SK-N-SH treated with all-trans-retinoic acid at 6 μM for 48 hours (cell line): Measurements from ENCODE around the gene ALOX5.

Source experiments
- ATAC-seq: fragments of 200-7000 bp; cut with Tn5 transposase; 3 replicates; pipeline ENCODE4 v1.9.1; 2020; ENCODE audit warnings: mild to moderate bottlenecking, moderate library complexity
- ARNTL ChIP-seq: fragments of 450-650 bp; formaldehyde crosslinking; IDR thresholded peaks from 2 replicates; pipeline ENCODE4 v1.5.0; 2020; ENCODE audit warnings: low read depth, mild to moderate bottlenecking, moderate library complexity, borderline replicate concordance
- BACH2 ChIP-seq: fragments of 250-450 bp; sonication (Bioruptor Pico); IDR thresholded peaks from 2 replicates; pipeline ENCODE4 v1.9.0; 2021; ENCODE audit warnings: mild to moderate bottlenecking, borderline replicate concordance
- CREB5 ChIP-seq: fragments of 250-450 bp; sonication (Bioruptor Pico); IDR thresholded peaks from 2 replicates; pipeline ENCODE4 v1.5.1; 2020; ENCODE audit warnings: low read depth, mild to moderate bottlenecking, moderate library complexity
- CSDC2 ChIP-seq: fragments of 250-450 bp; sonication (Bioruptor Pico); IDR thresholded peaks from 2 replicates; pipeline ENCODE4 v1.5.0; 2020; ENCODE audit warnings: mild to moderate bottlenecking, moderate library complexity
- CSRNP3 ChIP-seq: fragments of 250-450 bp; sonication (Bioruptor Pico); IDR thresholded peaks from 2 replicates; pipeline ENCODE4 v1.5.1; 2021; ENCODE audit warnings: mild to moderate bottlenecking, moderate library complexity
- ESRRG ChIP-seq: fragments of 250-450 bp; sonication (Bioruptor Pico); IDR thresholded peaks from 2 replicates; pipeline ENCODE4 v1.6.1; 2021; ENCODE audit warnings: mild to moderate bottlenecking
- GLIS3 ChIP-seq: fragments of 250-450 bp; sonication (Bioruptor Pico); IDR thresholded peaks from 2 replicates; pipeline ENCODE4 v1.5.0; 2020; ENCODE audit warnings: mild to moderate bottlenecking, moderate library complexity
- ISL1 ChIP-seq: fragments of 250-450 bp; sonication (Bioruptor Pico); IDR thresholded peaks from 2 replicates; pipeline ENCODE4 v2.1.2; 2022; ENCODE audit warnings: mild to moderate bottlenecking, moderate library complexity
- OSR1 ChIP-seq: fragments of 250-450 bp; sonication (Bioruptor Pico); IDR thresholded peaks from 2 replicates; pipeline ENCODE4 v1.8.0; 2022; ENCODE audit warnings: moderate library complexity, mild to moderate bottlenecking, inconsistent platforms
- PATZ1 ChIP-seq: fragments of 250-450 bp; sonication (Bioruptor Pico); IDR thresholded peaks from 2 replicates; pipeline ENCODE4 v1.8.0; 2020; ENCODE audit warnings: mild to moderate bottlenecking, moderate library complexity, borderline replicate concordance
- POU6F1 ChIP-seq: fragments of 250-450 bp; sonication (Bioruptor Pico); IDR thresholded peaks from 2 replicates; pipeline ENCODE4 v1.8.0; 2021; ENCODE audit warnings: low read depth, mild to moderate bottlenecking, moderate library complexity, borderline replicate concordance
- PPARA ChIP-seq: fragments of 250-450 bp; sonication (Bioruptor Pico); IDR thresholded peaks from 2 replicates; pipeline ENCODE4 v1.5.0; 2020; ENCODE audit warnings: mild to moderate bottlenecking, borderline replicate concordance
- RARB ChIP-seq: fragments of 250-450 bp; sonication (Bioruptor Pico); IDR thresholded peaks from 2 replicates; pipeline ENCODE4 v1.8.0; 2021; ENCODE audit warnings: mild to moderate bottlenecking, moderate library complexity
- SNAI2 ChIP-seq: fragments of 250-450 bp; sonication (Bioruptor Pico); IDR thresholded peaks from 2 replicates; pipeline ENCODE4 v1.5.0; 2020; ENCODE audit warnings: mild to moderate bottlenecking, moderate library complexity
- TOX ChIP-seq: fragments of 250-450 bp; sonication (Bioruptor Pico); IDR thresholded peaks from 2 replicates; pipeline ENCODE4 v1.8.0; 2021; ENCODE audit warnings: mild to moderate bottlenecking, moderate library complexity, borderline replicate concordance
- TSHZ2 ChIP-seq: fragments of 250-450 bp; sonication (Bioruptor Pico); IDR thresholded peaks from 2 replicates; pipeline ENCODE4 v1.5.0; 2020; ENCODE audit warnings: mild to moderate bottlenecking, moderate library complexity
- ZC3H10 ChIP-seq: fragments of 250-450 bp; sonication (Bioruptor Pico); IDR thresholded peaks from 2 replicates; pipeline ENCODE4 v1.5.1; 2021; ENCODE audit warnings: mild to moderate bottlenecking, moderate library complexity
- ZFP3 ChIP-seq: fragments of 250-450 bp; sonication (Bioruptor Pico); IDR thresholded peaks from 2 replicates; pipeline ENCODE4 v1.5.0; 2020; ENCODE audit warnings: mild to moderate bottlenecking, moderate library complexity
- ZFP30 ChIP-seq: fragments of 450-650 bp; formaldehyde crosslinking; IDR thresholded peaks from 2 replicates; pipeline ENCODE4 v1.5.0; 2022; ENCODE audit warnings: mild to moderate bottlenecking, moderate library complexity
- ZNF565 ChIP-seq: fragments of 450-650 bp; formaldehyde crosslinking; conservative IDR thresholded peaks from 2 replicates; pipeline ENCODE4 v1.5.0; 2020; ENCODE audit warnings: low read depth, mild to moderate bottlenecking, moderate library complexity
- ZNF70 ChIP-seq: fragments of 450-650 bp; formaldehyde crosslinking; IDR thresholded peaks from 2 replicates; pipeline ENCODE4 v1.5.0; 2020; ENCODE audit warnings: mild to moderate bottlenecking, moderate library complexity

The ALOX5 gene

GRCh38 chr10:45418849-45419675 lies 45.0 kb downstream of the ALOX5 start:
- ATAC-seq = peak; percentile 89
- TF ChIP-seq GLIS3 (no peak), ARNTL (CRISPR knock-in tag) (no peak), ISL1 (no peak), ZNF565 (no peak), ZFP3 (CRISPR knock-in tag) (no peak), ZFP30 (CRISPR knock-in tag) (no peak), CREB5 (CRISPR knock-in tag) (no peak), ZNF70 (CRISPR knock-in tag) (no peak), CSRNP3 (CRISPR knock-in tag) (no peak), ZC3H10 (CRISPR knock-in tag) (no peak), CSDC2 (CRISPR knock-in tag) (no peak), PPARA (CRISPR knock-in tag) (no peak), BACH2 (CRISPR knock-in tag) (no peak), SNAI2 (CRISPR knock-in tag) (no peak), TOX (CRISPR knock-in tag) (no peak)

- TF ChIP-seq OSR1 = no peak
- ATAC-seq = no peak
Observed at GRCh38 chr10:45419676-45420025, 45.6 kb downstream of the ALOX5 start.

GRCh38 chr10:45420453-45421192 lies 46.6 kb downstream of the ALOX5 start:
- no peak for TF ChIP-seq ESRRG (CRISPR knock-in tag)
- TF ChIP-seq PATZ1 (CRISPR knock-in tag) = no peak
- TF ChIP-seq SNAI2 (CRISPR knock-in tag) = no peak
- TF ChIP-seq ZFP3 (CRISPR knock-in tag) = no peak
- no peak for TF ChIP-seq TSHZ2 (CRISPR knock-in tag)
- TF ChIP-seq CREB5 (CRISPR knock-in tag) = no peak
- no peak for TF ChIP-seq ZNF70 (CRISPR knock-in tag)
- no peak for TF ChIP-seq RARB
- TF ChIP-seq POU6F1 (CRISPR knock-in tag) = no peak
- TF ChIP-seq ARNTL (CRISPR knock-in tag) = no peak
- TF ChIP-seq ISL1 = no peak
- no peak for TF ChIP-seq OSR1
- no peak for TF ChIP-seq GLIS3

More at GRCh38 chr10:45420453-45421192, 46.6 kb downstream of the ALOX5 start:
- no peak for ATAC-seq
